Neural cell (in vitro differentiated cells): ENCODE results near the gene C1orf198. TPM values are rescaled to one million over a fixed set of nuclear protein-coding genes. Genes with fewer than 3 reads are reported as not detected.

Experiments used
- H2AFZ ChIP-seq: fragments of 200-600, 300-800 bp; sonication (generic), shearing (Covaris generic); 2 replicates; pipeline ENCODE4 v1.6.0; 2014; ENCODE audit warnings: low read depth, mild to moderate bottlenecking, antibody characterized with exemption, low read length, moderate library complexity
- H3F3A ChIP-seq: fragments of 200-600 bp; shearing (Covaris generic); 2 replicates; pipeline ENCODE4 v1.6.1; 2016; ENCODE audit warnings: mild to moderate bottlenecking, moderate library complexity, mixed read lengths, antibody characterized with exemption, low read length; ENCODE audit not compliant: insufficient read depth, poor library complexity, severe bottlenecking
- H3K27ac ChIP-seq: fragments of 200-600, 300-800 bp; sonication (generic), shearing (Covaris generic); 2 replicates; pipeline ENCODE4 v1.5.1; 2014; ENCODE audit warnings: mild to moderate bottlenecking, low read length, moderate library complexity
- H3K27me3 ChIP-seq: fragments of 300-800, 200-600 bp; sonication (generic), shearing (Covaris generic); 2 replicates; pipeline ENCODE4 v1.6.0; 2014; ENCODE audit warnings: mild to moderate bottlenecking, low read depth, low read length, moderate library complexity; ENCODE audit not compliant: insufficient read depth
- H3K36me3 ChIP-seq: fragments of 300-800, 200-600 bp; sonication (generic), shearing (Covaris generic); 2 replicates; pipeline ENCODE4 v1.5.1; 2014; ENCODE audit warnings: mild to moderate bottlenecking, antibody characterized with exemption, low read length, moderate library complexity; ENCODE audit not compliant: insufficient read depth
- H3K4me2 ChIP-seq: fragments of 300-800, 200-600 bp; sonication (generic), shearing (Covaris generic); 2 replicates; pipeline ENCODE4 v1.6.0; 2014; ENCODE audit warnings: mild to moderate bottlenecking, low read length
- H3K4me3 ChIP-seq: fragments of 300-800, 200-600 bp; sonication (generic), shearing (Covaris generic); 2 replicates; pipeline ENCODE4 v1.5.1; 2014; ENCODE audit warnings: mild to moderate bottlenecking, low read length, moderate library complexity
- H3K79me2 ChIP-seq: fragments of 200-600 bp; shearing (Covaris generic); replicated peaks from 2 replicates; pipeline ENCODE4 v1.6.0; 2014; ENCODE audit warnings: mild to moderate bottlenecking, low read length, moderate library complexity; ENCODE audit not compliant: insufficient read depth
- H3K9ac ChIP-seq: fragments of 300-800, 200-600 bp; sonication (generic), shearing (Covaris generic); 2 replicates; pipeline ENCODE4 v1.6.1; 2016; ENCODE audit warnings: mild to moderate bottlenecking, low read length, mixed read lengths
- H3K9me2 ChIP-seq: fragments of 200-600 bp; shearing (Covaris generic); 2 replicates; pipeline ENCODE4 v1.6.1; 2016; ENCODE audit warnings: mild to moderate bottlenecking, low read length, mixed read lengths; ENCODE audit not compliant: insufficient read depth
- H3K9me3 ChIP-seq: fragments of 200-600, 300-800 bp; sonication (generic), shearing (Covaris generic); 2 replicates; pipeline ENCODE4 v1.6.1; 2016; ENCODE audit warnings: mild to moderate bottlenecking, mixed run types, low read length, moderate library complexity, mixed read lengths
- H4K20me1 ChIP-seq: fragments of 200-600 bp; shearing (Covaris generic); 2 replicates; pipeline ENCODE4 v1.6.1; 2016; ENCODE audit warnings: mild to moderate bottlenecking, mixed run types; ENCODE audit not compliant: insufficient read depth
- EP300 ChIP-seq: fragments of 450-650 bp; conservative IDR thresholded peaks from 2 replicates; pipeline ENCODE4 v1.6.1; 2014; ENCODE audit warnings: antibody characterized with exemption, mild to moderate bottlenecking, moderate library complexity; ENCODE audit not compliant: poor library complexity, severe bottlenecking
- EZH2 ChIP-seq: fragments of 200-600, 300-800 bp; shearing (Covaris generic), sonication (generic); IDR thresholded peaks from 2 replicates; pipeline ENCODE4 v1.6.1; 2014; ENCODE audit warnings: antibody characterized with exemption, low read length, borderline replicate concordance, mild to moderate bottlenecking; ENCODE audit not compliant: insufficient read depth, poor library complexity, severe bottlenecking
- MXI1 ChIP-seq: fragments of 450-650 bp; conservative IDR thresholded peaks from 2 replicates; pipeline ENCODE4 v1.6.1; 2014; ENCODE audit warnings: antibody characterized with exemption, mild to moderate bottlenecking; ENCODE audit not compliant: poor library complexity, severe bottlenecking
- POLR2AphosphoS5 ChIP-seq: IDR thresholded peaks from 2 replicates; pipeline ENCODE4 v1.6.1; 2012
- RAD21 ChIP-seq: fragments of 450-650 bp; conservative IDR thresholded peaks from 2 replicates; pipeline ENCODE4 v1.6.1; 2014; ENCODE audit warnings: antibody characterized with exemption, mild to moderate bottlenecking, moderate library complexity
- SMC3 ChIP-seq: fragments of 450-650 bp; conservative IDR thresholded peaks from 2 replicates; pipeline ENCODE4 v1.6.1; 2014; ENCODE audit warnings: antibody characterized with exemption, mild to moderate bottlenecking, moderate library complexity; ENCODE audit not compliant: poor library complexity
- TAF1 ChIP-seq: IDR thresholded peaks from 2 replicates; pipeline ENCODE4 v1.6.1; 2012; ENCODE audit warnings: low read depth
- polyA plus RNA-seq: library from polyadenylated mRNA; depleted of rRNA; stranded (reverse); fragments of >200 nt; gene quantifications from 2 replicates; pipeline ENCODE4 v1.2.3, GENCODE V29; 2014
- TF ChIP-seq, protein P1 (sequence below): IDR thresholded peaks from 2 replicates; pipeline ENCODE4 v1.6.1; 2012; ENCODE audit warnings: borderline replicate concordance
- TF ChIP-seq, protein P2 (sequence below): fragments of 450-650 bp; IDR thresholded peaks from 2 replicates; pipeline ENCODE4 v1.5.1; 2014; ENCODE audit warnings: antibody characterized with exemption, mild to moderate bottlenecking, moderate library complexity; ENCODE audit not compliant: poor library complexity, severe bottlenecking

Gene C1orf198
- polyA plus RNA-seq, 1 donor from 2014 or later, result 16.7 TPM

DNA sequence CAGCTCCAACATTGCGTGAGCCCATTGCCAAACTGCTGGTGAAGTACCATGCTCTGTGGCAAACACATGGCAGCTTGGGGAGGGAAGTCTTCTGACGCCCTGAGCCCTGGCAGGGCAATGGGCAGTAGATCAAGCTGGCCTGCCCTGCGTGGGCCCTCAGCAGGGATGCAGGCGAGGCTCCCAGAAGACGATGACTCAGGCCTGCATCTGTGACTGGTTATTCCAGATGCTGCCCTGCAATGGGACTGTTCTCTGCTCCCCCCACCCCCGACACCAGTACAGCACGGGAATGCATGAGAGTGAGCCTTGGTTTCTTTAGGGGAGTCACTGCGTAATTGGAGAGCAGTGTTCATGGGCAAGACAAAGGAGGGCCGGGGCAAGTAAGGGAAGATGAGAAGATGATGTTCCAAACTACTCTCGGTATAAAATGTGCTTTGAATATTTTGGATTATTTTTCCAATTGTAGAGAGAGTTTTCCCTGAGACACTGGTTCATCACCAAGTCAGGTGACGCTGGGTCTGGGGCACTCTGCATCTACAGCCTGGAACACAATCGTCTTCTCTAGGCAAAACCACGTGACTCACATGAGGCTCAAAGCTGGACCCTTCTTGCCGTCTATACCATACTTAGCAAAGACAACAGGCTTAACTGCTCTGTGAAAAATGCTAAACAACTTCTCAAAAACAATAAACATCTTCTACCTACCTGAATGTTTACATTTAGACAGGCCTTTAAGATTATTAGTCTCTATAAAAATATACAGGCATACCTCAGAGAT is 9.0 kb upstream of the C1orf198 start:
- H3K36me3 ChIP-seq, result no peaks in the 10 kb centered on the region
- no peak overlapping the region for H3K9ac ChIP-seq
- H2AFZ ChIP-seq, result no peak overlapping the region
- H3F3A ChIP-seq, result no peaks in the 10 kb centered on the region
- H3K9me2 ChIP-seq, result no peaks in the 10 kb centered on the region
- H3K79me2 ChIP-seq, result no peaks in the 10 kb centered on the region
- H3K9me3 ChIP-seq, result no peaks in the 10 kb centered on the region
- H4K20me1 ChIP-seq, result no peaks in the 10 kb centered on the region
- no peak overlapping the region for H3K4me3 ChIP-seq
- no peak overlapping the region for H3K4me2 ChIP-seq
- H3K27me3 ChIP-seq, result no peaks in the 10 kb centered on the region
- TF ChIP-seq MXI1, result no peak
- TF ChIP-seq RAD21, result no peak
- TF ChIP-seq, protein P1, sequence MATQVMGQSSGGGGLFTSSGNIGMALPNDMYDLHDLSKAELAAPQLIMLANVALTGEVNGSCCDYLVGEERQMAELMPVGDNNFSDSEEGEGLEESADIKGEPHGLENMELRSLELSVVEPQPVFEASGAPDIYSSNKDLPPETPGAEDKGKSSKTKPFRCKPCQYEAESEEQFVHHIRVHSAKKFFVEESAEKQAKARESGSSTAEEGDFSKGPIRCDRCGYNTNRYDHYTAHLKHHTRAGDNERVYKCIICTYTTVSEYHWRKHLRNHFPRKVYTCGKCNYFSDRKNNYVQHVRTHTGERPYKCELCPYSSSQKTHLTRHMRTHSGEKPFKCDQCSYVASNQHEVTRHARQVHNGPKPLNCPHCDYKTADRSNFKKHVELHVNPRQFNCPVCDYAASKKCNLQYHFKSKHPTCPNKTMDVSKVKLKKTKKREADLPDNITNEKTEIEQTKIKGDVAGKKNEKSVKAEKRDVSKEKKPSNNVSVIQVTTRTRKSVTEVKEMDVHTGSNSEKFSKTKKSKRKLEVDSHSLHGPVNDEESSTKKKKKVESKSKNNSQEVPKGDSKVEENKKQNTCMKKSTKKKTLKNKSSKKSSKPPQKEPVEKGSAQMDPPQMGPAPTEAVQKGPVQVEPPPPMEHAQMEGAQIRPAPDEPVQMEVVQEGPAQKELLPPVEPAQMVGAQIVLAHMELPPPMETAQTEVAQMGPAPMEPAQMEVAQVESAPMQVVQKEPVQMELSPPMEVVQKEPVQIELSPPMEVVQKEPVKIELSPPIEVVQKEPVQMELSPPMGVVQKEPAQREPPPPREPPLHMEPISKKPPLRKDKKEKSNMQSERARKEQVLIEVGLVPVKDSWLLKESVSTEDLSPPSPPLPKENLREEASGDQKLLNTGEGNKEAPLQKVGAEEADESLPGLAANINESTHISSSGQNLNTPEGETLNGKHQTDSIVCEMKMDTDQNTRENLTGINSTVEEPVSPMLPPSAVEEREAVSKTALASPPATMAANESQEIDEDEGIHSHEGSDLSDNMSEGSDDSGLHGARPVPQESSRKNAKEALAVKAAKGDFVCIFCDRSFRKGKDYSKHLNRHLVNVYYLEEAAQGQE, result no peak
- no peak overlapping the region for H3K27ac ChIP-seq

DNA sequence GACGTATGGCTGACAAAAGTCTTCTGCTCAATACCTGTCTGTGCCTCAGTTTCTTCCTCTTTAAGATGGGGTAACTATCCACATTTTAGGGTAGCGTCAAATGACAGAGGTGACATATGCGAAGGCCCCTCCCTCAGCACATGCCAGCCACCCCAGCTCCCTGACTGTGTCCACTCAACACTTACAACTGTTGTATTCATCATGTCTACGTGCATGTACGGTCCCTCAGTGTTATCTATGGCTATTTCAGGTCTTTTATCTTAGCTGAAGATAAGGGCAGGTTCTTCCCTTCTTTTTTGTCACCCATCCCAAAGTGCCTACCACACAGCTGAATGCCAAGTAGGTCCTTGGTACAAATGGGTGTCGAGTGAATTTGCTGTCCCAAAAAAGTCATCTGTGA is 8.3 kb upstream of the C1orf198 start:
- Histone ChIP-seq H3K9me3 (no peaks in the 10 kb centered on the region), H3K4me2 (no peak overlapping the region), H3K36me3 (no peaks in the 10 kb centered on the region), H3F3A (no peaks in the 10 kb centered on the region), H3K9me2 (no peaks in the 10 kb centered on the region), H3K4me3 (no peak overlapping the region), H4K20me1 (no peaks in the 10 kb centered on the region), H3K27ac (no peak overlapping the region), H3K79me2 (no peaks in the 10 kb centered on the region), H2AFZ (no peak overlapping the region), H3K27me3 (no peaks in the 10 kb centered on the region), H3K9ac (no peak overlapping the region)
- TF ChIP-seq MXI1, result no peak
- TF ChIP-seq, protein P1, result no peak
- TF ChIP-seq RAD21, result no peak
- TF ChIP-seq EP300, result no peak
- no peak for TF ChIP-seq EZH2
- no peak for TF ChIP-seq POLR2AphosphoS5
- no peak for TF ChIP-seq SMC3
- TF ChIP-seq, protein P2, sequence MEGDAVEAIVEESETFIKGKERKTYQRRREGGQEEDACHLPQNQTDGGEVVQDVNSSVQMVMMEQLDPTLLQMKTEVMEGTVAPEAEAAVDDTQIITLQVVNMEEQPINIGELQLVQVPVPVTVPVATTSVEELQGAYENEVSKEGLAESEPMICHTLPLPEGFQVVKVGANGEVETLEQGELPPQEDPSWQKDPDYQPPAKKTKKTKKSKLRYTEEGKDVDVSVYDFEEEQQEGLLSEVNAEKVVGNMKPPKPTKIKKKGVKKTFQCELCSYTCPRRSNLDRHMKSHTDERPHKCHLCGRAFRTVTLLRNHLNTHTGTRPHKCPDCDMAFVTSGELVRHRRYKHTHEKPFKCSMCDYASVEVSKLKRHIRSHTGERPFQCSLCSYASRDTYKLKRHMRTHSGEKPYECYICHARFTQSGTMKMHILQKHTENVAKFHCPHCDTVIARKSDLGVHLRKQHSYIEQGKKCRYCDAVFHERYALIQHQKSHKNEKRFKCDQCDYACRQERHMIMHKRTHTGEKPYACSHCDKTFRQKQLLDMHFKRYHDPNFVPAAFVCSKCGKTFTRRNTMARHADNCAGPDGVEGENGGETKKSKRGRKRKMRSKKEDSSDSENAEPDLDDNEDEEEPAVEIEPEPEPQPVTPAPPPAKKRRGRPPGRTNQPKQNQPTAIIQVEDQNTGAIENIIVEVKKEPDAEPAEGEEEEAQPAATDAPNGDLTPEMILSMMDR, result no peak
- TF ChIP-seq TAF1, result no peak
